ENCODE data around the gene NEAT1.
A peak's percentile ranks its signal among the peaks of the same experiment; 100 is the strongest.
"Not testable (repeated sequence)": the region's sequence is repeated elsewhere in the genome, so short reads cannot be mapped to it uniquely, and the experiment has no call there.

NEAT1 gene

DNA sequence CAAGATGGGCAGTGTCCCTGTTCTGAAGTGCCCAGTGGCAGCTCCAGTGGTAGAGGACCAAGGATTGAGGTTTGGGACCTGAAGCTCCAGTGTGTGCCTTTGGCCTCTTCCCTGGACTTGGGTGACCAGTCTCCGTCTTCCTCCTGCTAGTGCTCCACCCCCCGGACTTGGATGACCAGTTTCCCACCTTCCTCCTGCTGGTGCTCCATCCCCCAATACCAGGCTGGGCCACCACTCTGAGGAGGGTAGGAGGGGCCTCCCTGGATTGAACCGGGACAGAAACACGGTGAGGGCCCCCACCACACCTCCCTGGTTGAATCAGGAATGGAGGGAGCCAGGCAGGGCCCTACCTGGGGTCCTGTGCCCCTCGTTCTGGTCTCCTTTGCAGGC lies 10.9 kb upstream of the NEAT1 start:
- DNase-seq = no peak

DNA sequence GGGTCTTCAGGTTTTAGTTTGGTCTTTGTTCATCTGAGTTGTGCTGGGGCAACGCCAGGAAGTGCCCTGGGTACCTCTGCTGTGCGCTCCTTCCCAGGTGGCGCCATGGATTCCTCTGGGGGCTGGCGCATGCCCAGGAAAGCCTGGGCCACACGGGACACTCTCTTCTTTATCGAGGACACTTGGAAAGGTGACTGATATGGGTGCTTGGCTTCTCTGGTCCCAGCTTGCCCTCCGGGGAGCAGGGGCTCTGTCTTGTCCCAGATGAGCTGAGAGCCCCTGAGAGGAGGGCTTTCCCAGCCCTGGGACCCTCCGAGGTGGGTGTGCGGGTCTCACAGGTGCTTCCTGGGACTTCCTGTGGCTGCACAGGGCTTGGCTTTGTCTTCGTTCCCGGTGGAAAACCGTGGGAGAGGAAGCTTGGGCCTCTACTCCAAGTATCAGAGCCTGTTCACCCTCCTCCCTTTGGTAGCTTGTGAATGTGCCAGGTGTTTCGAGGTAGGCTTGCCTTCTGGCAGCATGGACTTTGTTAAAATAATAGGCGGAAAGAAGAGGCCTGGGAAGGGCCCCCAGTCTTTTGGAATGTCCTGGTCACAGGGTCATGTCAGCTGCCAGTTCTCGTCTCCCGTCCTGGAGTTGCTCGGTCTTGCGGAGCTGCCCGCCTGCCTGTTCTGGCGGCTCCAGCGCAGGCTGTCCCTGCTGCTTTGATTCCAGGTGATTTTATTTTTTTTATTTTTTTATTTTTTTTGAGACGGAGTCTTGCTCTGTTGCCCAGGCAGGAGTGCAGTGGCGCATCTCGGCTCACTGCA lies 10.1 kb upstream of the NEAT1 start:
- no peak for DNase-seq

DNA sequence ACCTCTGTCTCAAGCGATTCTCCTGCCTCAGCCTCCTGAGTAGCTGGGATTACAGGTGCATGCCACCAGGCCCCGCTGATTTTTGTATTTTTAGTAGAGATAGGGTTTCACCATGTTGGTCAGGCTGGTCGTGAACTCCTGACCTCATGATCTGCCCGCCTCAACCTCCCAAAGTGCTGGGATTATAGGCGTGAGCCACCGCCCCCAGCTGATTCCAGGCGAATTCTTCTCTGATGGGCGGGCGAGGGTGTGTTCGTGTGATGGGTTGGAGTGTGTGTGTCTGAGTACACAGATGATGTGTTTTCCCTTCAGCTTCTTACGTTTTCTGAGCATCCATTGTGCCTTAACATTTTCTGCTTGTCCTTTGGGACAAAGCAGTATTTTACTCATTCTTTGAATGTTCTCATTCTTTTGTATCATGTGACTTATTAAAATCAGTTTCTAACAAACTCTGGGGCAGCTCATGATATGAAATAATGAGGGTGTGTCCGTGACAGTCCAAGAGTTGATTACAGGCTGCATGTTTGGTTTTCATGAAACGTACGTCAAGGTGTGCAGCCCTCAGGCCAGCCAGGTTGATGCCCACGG lies 9.4 kb upstream of the NEAT1 start:
- DNase-seq = not testable (repeated sequence)

DNA sequence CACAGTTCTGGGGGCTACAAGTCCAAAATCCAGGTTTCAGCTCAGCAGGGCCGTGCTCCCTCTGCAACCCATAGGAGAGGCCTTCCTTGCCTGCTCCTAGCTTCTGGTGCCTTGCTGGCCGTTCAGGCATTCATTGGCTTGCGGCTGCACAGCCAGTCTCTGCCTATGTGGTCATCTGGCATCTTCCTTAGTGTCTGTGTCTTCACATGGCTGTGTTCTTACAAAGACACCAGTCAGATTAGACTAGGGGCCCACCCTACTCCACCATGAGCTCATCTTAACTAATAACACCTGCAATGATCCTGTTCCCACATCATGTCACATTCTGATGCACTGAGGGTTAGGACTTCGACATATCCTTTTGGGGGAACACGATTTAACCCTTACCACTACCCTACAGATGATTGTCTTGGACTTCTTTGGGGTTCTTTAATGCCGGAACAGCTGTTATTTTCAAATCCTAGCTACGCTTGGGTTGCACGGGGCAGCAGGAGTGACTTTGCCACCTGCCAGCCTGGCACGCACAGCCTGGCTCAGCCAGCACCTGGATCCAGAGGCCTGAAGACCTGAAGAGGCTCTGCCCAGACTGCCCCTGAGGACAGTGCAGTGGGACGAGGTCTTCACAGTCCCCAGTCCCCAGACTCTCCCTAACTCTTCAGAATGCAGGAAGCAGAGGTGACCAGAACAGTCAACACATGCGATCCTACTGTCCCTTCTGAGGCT lies 7.7 kb upstream of the NEAT1 start:
- DNase-seq = no peak

DNA sequence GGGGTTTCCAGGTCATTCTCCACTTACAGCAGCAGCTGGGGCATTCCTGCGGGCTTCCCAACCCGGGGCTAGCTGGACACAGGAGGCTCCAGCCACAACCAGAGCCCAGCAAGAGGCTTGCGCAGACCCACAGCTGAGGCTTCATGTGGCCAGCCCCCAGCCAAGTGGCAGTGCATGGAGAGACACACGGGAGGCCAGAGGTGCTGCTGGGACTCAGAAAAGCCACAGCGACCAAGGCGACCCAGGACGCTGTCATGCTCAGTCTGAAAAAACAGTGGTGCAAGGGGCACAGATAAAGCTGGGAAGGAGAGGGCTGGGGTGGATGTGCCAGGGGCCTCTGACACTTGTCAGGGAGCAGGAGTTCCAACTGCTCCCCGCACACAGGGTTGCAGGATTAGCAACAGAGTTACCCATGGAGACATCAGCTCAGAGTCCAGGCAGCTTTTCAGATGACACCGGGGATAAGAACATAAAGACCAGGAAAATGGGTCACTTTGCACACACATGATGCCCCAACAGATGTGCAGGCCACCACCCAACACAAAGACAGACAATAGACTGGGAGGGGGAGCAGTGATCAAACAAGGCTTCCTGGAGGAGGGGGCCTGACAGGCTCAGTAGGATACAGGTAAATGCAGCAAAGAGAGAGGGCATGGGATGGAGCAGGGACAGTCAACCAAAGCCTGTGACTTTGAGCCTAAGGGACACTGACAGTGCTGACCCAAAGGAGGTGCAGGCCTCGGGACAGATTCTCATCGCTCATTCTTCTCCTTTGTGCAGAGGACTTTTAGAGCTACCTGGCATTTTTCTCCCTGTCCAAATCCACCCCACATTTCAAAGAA lies 6.9 kb upstream of the NEAT1 start:
- DNase-seq = no peak

DNA sequence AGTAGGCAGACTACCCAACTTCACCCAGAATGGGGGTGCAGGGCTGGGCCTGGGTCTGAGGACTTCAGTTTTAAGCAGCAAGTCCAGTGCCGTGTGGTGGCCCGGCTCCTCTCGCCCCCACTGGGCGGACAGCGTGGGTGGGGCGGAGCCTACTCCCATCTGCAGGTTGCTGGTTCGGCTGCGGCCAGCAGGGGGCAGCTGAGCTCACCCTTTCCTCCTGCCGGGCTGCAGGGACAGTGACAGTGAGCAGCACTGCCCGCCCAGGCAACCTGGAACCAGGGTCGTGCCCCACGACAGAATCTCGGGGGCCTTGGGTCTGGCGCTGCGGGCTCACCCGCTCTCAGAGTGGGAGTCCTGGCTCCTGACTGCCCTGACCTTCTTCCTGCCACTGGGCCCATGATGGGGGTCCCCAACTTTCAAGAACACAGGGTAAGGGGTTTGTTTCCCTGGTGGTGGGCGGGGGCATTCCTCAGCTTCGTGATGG lies 6.2 kb upstream of the NEAT1 start:
- peak; percentile 72 to 80 for DNase-seq

DNA sequence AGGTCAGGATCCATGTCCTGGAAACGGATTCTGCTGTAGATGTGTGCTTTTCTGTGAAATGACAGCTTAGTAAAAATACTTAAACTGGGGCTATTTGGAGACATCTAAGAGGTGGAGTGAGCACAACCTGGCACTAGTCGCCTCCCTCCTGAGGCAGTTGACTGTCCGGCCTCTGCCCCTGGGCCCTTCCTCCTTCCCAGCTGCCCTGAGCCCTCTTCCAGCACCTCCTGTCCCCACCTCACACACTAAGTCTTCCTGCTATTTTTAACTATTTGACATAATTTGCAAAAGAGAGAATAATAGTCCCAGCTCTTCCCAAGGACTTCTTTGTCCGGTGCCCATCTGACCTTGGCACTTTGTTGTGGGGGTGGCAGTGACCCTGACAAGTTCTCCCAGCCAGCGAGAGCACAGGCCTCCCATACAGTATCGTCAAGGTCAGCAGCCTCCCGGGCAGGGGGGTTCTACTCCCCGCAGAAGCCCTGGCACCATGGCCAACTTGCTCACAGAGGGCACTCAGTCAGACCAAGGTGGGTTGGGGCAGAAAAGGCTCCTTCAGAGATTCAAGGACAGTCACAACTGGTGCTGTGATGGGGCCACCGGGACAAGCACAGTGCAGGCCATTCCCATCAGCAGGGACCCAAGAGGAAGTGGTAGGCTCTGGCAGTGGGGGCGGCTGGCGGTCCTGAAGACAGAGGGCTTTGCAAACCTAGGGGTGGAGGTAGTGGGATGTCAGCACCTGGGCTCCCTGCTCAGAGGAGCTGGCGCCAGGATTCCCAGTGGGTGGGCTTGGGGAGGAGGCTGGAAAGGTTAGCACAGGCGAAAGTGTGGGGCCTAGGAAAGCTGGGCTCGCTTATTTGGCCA lies 5.5 kb upstream of the NEAT1 start:
- no peak for DNase-seq

DNA sequence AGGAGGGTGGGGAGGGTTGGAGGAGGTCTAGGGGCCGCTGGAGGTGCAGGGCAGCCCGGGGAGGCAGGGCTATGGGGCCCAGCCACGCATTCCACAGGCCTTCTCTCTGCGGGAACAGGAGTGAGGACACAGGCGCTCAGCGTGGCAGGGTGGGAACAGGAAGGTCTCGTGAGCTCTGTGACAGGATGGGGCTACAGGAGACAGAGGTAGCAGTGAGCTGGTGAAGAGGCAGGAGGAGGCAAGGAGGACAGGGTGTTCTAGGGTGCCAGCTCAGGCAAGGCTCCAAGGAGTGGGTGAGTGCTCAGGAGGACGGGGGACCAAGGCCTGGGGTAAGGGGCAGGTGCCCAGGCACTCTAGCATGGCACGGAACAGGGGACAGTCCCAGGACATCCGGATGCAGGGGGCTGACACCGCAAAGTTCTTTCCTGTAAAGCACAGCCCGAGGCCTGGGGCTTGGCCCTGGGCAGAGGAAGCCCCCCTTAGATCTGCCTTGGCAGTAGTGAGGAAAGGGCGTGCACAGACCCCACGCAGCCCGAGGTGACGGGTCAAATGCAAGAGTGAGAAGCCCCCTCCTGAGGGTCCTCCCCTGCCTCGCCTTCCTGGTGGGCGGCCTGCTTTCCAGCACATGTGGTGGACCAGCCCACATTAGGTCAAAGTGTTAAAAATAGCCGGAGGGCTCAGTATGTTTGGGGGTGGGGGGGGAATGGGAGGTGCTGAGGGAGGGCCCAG lies 4.7 kb upstream of the NEAT1 start:
- DNase-seq = no peak

DNA sequence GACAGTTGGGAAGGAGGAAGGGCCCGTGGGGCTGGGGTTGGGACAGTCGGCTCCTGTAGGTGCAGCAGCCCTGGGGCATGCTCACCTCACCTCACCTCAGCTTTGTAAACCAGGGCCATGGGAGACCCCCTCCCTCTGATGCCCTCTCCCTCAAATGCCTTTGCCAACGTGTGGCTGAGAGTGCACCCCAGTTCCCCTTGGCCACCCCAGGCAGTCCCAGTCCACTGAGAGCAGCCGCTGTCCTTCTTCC lies 4.2 kb upstream of the NEAT1 start:
- no peak for DNase-seq

DNA sequence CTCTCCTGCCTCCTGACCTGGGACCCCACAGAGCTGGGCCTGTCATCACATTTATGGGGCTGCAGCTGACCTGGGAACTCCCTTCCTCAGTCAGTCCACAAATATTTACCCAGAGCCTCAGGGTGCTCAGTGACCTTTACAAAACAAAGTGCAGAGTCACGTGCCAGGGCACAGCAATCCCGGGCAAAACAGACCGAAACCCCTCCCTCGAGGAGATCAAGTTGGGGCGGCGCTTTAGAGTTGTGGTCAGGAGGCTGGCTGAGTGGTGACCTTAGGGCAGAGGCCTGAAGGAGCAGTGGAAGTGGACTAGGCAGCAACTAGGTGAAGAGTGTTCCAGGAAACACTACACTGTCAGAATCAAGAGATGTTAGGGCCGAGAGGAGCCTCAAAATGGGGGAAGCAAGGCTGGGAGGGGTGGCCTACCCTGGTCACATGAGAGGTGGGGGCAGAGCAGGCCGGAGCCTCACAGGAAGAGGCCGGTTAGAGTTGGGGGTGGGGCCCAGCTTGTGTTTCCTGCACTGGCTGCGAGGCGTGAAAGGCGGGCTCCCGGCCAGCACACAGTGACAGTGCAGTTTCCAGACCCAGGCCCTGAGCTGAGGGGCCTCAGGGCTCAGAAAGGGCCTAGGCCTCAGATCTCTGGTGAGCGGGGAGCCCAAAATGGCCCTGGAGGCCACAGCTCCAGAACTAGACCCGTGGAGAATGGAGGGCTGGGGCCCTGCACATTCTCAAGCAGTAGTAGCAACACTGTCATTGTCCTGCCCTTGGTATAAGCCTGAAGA lies 3.7 kb upstream of the NEAT1 start:
- DNase-seq = peak; percentile 56 to 59

DNA sequence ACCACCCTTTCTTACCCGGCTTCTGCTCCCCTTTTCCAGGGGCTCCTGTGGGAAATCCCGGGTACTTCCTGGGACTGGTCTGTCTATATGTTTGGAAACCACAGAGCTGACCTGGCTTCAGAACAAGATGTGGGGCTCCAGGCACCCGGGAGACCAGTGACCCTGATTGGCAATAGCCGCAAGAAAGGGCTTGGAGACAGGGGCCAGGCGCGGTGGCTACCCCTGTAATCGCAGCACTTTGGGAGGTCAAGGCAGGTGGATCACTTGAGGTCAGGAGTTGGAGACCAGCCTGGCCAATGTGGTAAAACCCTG lies 3.2 kb upstream of the NEAT1 start:
- DNase-seq = no peak

DNA sequence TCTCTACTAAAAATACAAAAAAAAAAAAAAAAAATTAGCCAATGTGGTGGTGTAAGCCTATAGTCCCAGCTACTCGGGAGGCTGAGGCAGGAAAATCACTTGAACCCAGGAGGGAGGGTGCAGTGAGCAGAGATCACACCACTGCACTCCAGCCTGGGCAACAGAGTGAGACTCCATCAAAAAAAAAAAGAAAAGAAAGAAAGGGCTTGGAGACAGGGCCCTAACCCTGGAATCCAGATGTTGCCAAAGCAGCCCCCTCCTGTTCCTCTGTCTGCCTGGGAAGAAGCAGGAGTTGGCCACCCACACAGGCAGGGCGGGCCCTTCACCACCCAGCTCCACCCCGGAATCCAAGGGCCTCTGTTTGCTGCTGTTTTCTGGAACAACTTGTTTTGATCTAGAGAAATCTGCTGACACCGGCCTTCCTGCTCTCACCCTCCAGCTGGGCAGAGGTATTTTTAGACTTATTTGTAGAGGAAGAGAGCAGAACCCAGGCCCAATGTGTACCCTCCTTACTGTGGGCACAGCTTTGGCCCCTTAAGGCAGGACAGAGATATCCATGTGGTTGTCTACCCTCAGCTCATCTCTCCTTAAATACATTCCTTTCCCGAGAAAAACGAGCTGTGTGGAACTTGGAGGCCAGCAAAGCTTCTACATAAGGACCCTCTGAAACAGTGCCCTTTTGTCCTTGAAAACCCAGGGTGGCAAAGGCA lies 2.7 kb upstream of the NEAT1 start:
- DNase-seq = no peak

DNA sequence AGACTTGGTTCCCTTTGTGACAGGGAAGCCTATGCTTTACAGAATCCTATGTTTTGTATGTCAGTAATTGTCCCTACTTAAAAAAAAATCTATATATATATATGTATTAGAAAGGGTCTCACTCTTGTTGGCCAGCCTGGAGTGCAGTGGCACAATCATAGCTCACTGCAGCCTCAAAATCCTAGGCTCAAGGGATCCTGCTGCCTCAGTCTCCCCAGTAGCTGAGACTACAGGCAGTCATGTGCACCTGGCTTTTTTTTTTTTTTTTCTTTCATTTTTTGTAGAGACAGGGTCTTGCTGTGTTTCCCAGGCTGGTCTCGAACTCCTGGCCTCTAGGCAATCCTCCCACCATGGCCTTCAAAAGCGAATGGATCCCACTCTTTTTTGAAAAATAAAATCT lies 2.1 kb upstream of the NEAT1 start:
- no peak for DNase-seq

DNA sequence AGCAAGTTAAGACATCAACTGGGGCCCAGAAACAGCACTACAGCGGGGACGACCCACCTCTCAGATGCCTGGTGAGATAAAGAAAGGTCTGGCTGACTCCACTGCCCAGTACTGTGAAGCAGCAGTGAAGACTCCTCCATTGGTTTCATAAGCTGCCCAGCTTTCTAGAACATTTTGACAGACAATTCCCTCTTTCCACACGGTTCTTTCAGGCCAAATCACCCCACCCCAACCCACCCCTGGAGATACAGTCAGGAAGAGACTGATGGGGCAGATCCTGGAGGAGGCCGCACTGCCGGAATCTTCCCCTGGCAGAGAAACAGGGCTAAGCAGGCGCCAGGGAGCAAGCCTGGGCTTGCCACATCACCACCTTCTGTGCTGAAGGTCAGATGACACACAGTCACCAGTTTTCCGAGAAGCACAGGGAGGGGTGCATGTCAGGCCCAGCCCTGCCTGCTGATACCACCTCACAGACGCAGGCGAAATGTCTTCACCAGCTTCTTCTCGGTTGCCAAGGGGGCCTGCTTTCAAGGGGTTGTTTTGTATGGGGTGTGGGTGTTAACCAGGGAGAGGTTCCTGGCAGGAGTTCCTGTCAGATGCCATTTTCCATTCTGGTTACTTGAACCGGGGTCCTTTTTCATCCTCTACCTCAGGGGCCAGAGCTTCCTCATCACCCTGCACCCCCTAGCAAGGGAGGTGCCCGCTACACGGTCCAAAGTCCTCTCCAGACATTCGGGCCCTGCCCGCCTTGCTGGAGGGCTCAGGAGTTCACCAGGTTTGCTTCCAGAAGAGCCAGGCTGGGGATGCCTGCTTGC lies 1.4 kb upstream of the NEAT1 start:
- DNase-seq = peak; percentile 21 to 55

DNA sequence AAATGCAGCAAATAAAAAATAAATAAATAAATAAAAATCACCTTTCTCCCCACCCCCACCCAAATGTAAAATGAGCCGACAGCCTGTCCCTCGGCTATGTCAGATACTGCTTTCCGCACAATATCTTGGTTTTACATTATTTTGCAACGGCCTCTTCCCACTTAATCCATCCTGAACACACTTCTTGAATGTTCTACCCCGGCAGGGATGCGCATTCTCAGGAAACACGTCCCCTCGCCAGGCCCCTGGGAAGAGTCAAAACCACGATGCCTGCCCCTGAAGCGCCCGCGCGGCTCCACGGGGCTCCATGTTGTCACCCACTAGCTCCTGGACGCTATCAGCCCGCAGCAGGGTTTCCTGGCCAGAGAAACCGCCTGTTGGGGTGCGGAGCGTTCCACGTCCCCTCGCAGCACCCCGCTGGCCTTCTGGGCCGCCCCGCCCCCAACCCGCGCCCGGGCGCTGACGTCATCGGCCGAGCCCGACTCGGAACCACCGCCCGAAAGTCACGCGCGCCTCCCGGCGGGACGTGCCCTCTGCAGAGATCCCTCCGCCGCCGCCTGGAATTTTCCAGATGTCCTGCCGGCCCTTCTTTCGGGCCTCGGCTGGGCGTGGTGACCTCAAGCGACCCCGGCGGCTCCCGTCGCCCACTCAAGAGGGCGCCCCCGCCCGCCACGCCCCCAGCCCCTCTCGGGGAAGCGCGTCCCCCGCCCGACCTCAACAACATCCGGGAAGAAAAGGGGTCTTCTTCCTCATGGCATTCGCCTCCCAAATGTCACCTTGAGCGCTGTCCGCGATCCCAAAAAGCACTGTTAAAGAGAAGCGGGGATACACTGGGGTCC lies 585 bp upstream of the NEAT1 start:
- peak; percentile 94 to 97 for DNase-seq

DNA sequence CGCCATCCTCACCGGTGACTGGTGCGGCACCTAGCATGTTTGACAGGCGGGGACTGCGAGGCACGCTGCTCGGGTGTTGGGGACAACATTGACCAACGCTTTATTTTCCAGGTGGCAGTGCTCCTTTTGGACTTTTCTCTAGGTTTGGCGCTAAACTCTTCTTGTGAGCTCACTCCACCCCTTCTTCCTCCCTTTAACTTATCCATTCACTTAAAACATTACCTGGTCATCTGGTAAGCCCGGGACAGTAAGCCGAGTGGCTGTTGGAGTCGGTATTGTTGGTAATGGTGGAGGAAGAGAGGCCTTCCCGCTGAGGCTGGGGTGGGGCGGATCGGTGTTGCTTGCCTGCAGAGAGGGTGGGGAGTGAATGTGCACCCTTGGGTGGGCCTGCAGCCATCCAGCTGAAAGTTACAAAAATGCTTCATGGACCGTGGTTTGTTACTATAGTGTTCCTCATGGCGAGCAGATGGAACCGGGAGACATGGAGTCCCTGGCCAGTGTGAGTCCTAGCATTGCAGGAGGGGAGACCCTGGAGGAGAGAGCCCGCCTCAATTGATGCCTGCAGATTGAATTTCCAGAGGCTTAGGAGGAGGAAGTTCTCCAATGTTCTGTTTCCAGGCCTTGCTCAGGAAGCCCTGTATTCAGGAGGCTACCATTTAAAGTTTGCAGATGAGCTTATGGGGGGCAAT lies 1.1 kb downstream of the NEAT1 start:
- DNase-seq = no peak

DNA sequence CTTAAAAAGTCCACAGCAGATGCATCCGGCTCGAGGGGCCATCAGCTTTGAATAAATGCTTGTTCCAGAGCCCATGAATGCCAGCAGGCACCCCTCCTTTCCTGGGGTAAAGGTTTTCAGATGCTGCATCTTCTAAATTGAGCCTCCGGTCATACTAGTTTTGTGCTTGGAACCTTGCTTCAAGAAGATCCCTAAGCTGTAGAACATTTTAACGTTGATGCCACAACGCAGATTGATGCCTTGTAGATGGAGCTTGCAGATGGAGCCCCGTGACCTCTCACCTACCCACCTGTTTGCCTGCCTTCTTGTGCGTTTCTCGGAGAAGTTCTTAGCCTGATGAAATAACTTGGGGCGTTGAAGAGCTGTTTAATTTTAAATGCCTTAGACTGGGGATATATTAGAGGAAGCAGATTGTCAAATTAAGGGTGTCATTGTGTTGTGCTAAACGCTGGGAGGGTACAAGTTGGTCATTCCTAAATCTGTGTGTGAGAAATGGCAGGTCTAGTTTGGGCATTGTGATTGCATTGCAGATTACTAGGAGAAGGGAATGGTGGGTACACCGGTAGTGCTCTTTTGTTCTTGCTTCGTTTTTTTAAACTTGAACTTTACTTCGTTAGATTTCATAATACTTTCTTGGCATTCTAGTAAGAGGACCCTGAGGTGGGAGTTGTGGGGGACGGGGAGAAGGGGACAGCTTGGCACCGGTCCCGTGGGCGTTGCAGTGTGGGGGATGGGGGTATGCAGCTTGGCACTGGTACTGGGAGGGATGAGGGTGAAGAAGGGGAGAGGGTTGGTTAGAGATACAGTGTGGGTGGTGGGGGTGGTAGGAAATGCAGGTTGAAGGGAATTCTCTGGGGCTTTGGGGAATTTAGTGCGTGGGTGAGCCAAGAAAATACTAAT lies 1.9 kb downstream of the NEAT1 start:
- no peak for DNase-seq

Data from NCI-H1930 (cell line).